Measurements from ENCODE around the gene MYRIP.

The MYRIP gene

DNA sequence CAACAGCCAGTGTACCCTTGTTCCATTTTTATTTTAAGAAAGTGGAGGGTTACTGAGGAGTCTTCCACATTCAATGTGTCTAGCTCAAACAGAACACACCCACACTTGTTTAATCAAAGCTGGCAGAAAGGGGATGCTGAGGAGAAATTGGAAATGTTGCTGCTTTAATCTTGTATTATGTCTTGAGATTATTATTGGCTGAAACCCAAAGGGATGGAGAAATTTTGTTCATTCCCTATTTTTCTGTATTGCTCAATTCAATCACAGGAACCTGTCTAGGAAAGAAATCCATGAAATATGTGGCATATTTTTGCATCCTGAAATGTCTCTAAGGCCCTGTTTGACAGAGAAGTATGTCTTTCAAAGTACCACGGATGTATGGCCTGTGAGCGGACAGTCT is 238.0 kb downstream of the MYRIP start:
- Histone ChIP-seq H3K9ac (ENCODE audit: low read length) (no peak overlapping the region), H4K20me1 (ENCODE audit: insufficient read depth, low read length) (no peaks in the 10 kb centered on the region), H3K4me1 (ENCODE audit: insufficient read depth, low read length, severe bottlenecking) (no peaks in the 10 kb centered on the region), H3F3A (ENCODE audit: insufficient read depth, low read length) (no peaks in the 10 kb centered on the region), H3K27ac (ENCODE audit: low read depth, low read length, poor library complexity, severe bottlenecking) (no peak overlapping the region), H3K36me3 (ENCODE audit: insufficient read depth, low read length) (no peaks in the 10 kb centered on the region), H3K9me2 (ENCODE audit: low read depth, low read length) (no peaks in the 10 kb centered on the region), H3K4me2 (ENCODE audit: low read length) (no peak overlapping the region), H3K79me2 (ENCODE audit: insufficient read depth, low read length) (no peaks in the 10 kb centered on the region), H2AFZ (ENCODE audit: low read length) (no peak overlapping the region), H3K27me3 (ENCODE audit: insufficient read depth, low read length) (no peaks in the 10 kb centered on the region), H3K9me3 (ENCODE audit: low read length) (no peaks in the 10 kb centered on the region), H3K4me3 (ENCODE audit: low read depth, low read length, poor library complexity, severe bottlenecking) (no peak overlapping the region)
- TF ChIP-seq, protein P1, sequence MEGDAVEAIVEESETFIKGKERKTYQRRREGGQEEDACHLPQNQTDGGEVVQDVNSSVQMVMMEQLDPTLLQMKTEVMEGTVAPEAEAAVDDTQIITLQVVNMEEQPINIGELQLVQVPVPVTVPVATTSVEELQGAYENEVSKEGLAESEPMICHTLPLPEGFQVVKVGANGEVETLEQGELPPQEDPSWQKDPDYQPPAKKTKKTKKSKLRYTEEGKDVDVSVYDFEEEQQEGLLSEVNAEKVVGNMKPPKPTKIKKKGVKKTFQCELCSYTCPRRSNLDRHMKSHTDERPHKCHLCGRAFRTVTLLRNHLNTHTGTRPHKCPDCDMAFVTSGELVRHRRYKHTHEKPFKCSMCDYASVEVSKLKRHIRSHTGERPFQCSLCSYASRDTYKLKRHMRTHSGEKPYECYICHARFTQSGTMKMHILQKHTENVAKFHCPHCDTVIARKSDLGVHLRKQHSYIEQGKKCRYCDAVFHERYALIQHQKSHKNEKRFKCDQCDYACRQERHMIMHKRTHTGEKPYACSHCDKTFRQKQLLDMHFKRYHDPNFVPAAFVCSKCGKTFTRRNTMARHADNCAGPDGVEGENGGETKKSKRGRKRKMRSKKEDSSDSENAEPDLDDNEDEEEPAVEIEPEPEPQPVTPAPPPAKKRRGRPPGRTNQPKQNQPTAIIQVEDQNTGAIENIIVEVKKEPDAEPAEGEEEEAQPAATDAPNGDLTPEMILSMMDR (IDR thresholded peaks at IDR 0.05; ENCODE audit: low read length): no peak
- no peak for TF ChIP-seq EZH2 (IDR thresholded peaks at IDR 0.05; ENCODE audit: borderline replicate concordance, low read length)

DNA sequence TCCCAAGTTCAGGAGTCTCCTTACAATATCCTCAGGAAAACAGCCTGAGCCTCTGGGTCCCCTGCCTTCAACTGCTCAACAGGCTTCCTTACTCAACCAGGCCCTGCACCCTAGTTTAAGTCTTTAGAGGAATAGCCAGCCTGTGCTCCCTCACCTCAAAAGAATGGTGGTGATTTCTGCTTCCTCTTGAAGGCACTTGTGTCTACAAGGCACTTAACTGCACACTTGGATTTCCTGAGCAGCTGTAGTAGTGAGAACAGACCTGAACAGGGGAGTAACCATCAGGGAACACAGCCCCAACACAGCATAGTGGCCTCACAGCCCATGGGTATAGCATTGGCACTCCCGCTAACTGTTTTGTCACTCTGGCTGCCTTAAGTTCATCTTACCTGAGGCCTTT is 244.3 kb downstream of the MYRIP start:
- Histone ChIP-seq H3K36me3 (ENCODE audit: insufficient read depth, low read length) (no peaks in the 10 kb centered on the region), H4K20me1 (ENCODE audit: insufficient read depth, low read length) (no peaks in the 10 kb centered on the region), H3K9me2 (ENCODE audit: low read depth, low read length) (no peaks in the 10 kb centered on the region), H3F3A (ENCODE audit: insufficient read depth, low read length) (no peaks in the 10 kb centered on the region), H3K4me2 (ENCODE audit: low read length) (no peak overlapping the region), H3K9me3 (ENCODE audit: low read length) (no peaks in the 10 kb centered on the region), H3K4me3 (ENCODE audit: low read depth, low read length, poor library complexity, severe bottlenecking) (no peak overlapping the region), H3K4me1 (ENCODE audit: insufficient read depth, low read length, severe bottlenecking) (no peaks in the 10 kb centered on the region), H2AFZ (ENCODE audit: low read length) (no peak overlapping the region), H3K79me2 (ENCODE audit: insufficient read depth, low read length) (no peaks in the 10 kb centered on the region), H3K27ac (ENCODE audit: low read depth, low read length, poor library complexity, severe bottlenecking) (no peak overlapping the region), H3K27me3 (ENCODE audit: insufficient read depth, low read length) (no peaks in the 10 kb centered on the region), H3K9ac (ENCODE audit: low read length) (no peak overlapping the region)
- TF ChIP-seq EZH2 (IDR thresholded peaks at IDR 0.05; ENCODE audit: borderline replicate concordance, low read length): no peak
- TF ChIP-seq, protein P1 (IDR thresholded peaks at IDR 0.05; ENCODE audit: low read length): no peak

DNA sequence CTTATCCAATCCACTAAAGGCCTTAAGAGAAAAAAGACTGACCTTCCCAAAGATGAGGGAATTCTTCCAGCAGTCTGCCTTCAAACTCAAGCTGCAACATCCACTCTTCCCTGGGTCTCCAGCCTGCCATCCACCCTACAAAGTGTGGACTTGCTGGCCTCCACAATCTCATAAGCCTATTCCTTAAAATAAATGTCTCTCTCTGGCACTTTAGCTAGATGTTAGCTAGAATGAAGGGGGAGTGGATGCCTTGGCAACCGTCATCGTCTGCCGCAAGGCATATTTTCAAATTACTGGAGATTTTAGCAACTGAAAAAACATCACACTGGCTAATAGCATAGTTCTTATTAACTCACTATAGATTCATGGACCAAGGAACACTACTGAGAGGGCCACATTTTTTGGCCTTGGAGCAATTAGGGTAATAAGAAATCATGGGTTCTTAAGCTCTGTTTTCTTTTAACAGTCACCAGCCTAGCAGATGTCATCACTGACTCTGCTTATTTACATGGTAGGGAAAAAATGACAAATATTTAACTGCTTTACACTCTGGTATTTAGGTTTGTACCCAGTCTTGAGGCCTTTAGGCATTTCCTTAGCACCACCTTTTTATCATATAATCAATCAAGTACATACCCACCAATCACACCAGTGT is 245.3 kb downstream of the MYRIP start:
- Histone ChIP-seq H2AFZ (ENCODE audit: low read length) (no peak overlapping the region), H3K9ac (ENCODE audit: low read length) (no peak overlapping the region), H3K27me3 (ENCODE audit: insufficient read depth, low read length) (no peaks in the 10 kb centered on the region), H3K4me3 (ENCODE audit: low read depth, low read length, poor library complexity, severe bottlenecking) (no peak overlapping the region), H3F3A (ENCODE audit: insufficient read depth, low read length) (no peaks in the 10 kb centered on the region), H3K79me2 (ENCODE audit: insufficient read depth, low read length) (no peaks in the 10 kb centered on the region), H3K36me3 (ENCODE audit: insufficient read depth, low read length) (no peaks in the 10 kb centered on the region), H3K4me1 (ENCODE audit: insufficient read depth, low read length, severe bottlenecking) (no peaks in the 10 kb centered on the region), H3K9me2 (ENCODE audit: low read depth, low read length) (no peaks in the 10 kb centered on the region), H3K27ac (ENCODE audit: low read depth, low read length, poor library complexity, severe bottlenecking) (no peak overlapping the region), H4K20me1 (ENCODE audit: insufficient read depth, low read length) (no peaks in the 10 kb centered on the region), H3K9me3 (ENCODE audit: low read length) (no peaks in the 10 kb centered on the region), H3K4me2 (ENCODE audit: low read length) (no peak overlapping the region)
- TF ChIP-seq EZH2 (IDR thresholded peaks at IDR 0.05; ENCODE audit: borderline replicate concordance, low read length): no peak
- TF ChIP-seq, protein P1 (IDR thresholded peaks at IDR 0.05; ENCODE audit: low read length): no peak

All from OCI-LY1 (cell line).